ENCODE data around the gene EFNA1. TPM values are rescaled to one million over a fixed set of nuclear protein-coding genes. Genes with fewer than 3 reads are reported as not detected.

Gene EFNA1
- total and polyA plus RNA-seq, 2 of the 13 experiments (the other 11 are each of a cell fraction or from before 2014, with no cell fraction given), result 81.8 to 874 TPM

DNA sequence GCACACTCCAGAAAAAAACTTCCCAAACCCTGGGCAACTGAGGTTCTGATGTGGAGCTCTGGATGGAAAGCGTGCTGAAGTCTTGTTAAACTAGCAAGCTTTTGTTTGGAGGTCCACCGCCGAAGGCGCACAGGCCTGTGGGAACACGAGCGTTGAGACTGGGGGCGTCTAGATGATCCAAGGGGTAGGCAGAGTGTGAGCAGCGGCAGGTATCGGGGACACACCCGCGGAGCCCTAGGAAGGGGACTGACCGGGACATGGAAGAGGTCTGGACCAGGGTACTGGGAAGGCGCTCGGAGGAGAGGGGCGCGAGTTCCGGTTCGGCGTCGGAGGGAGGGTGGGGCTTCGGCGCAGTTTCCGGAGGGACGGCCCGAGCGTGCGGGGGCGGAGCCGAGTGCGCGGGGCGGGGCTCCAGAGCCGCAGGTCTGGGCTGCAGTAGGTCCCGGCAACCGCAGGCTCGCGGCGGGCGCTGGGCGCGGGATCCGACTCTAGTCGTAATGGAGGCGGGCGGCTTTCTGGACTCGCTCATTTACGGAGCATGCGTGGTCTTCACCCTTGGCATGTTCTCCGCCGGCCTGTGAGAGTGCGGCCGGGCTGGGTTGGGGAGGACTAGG is 7.8 kb downstream of the EFNA1 start, which contains the start of gene SLC50A1:
SLC50A1 (plus strand) TSS at position 438 of the 614 bp plus-strand sequence; CDS start at position 498, 60 bp downstream.
- CTCF ChIA-PET (ENCODE audit: low intra/inter-chr PET ratio, low total read pairs), result interaction anchor here (1.1 to 3.2 kb wide), 2 partner anchors 32 to 42 kb away, joined by 4 to 18 read pairs; no protein-coding TSS in a partner anchor
- no peak within 1 kb of the TSS for H2AFZ ChIP-seq (ENCODE audit: low read length)
- BruUV-seq (replicated peaks), result no TSS peak
- TF ChIP-seq ZNF335 (CRISPR knock-in tag; IDR thresholded peaks at IDR 0.05), result no peak
- no peak for TF ChIP-seq ZKSCAN5 (CRISPR knock-in tag; IDR thresholded peaks at IDR 0.05)
- TF ChIP-seq, protein P1, sequence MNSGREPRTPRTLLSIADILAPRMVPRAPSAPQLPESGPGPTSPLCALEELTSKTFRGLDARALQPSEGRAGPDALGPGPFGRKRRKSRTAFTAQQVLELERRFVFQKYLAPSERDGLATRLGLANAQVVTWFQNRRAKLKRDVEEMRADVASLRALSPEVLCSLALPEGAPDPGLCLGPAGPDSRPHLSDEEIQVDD (CRISPR knock-in tag; IDR thresholded peaks at IDR 0.05; ENCODE audit: borderline replicate concordance), result no peak; the same call in 1 of the 2 replicates
- TF ChIP-seq, protein P2, sequence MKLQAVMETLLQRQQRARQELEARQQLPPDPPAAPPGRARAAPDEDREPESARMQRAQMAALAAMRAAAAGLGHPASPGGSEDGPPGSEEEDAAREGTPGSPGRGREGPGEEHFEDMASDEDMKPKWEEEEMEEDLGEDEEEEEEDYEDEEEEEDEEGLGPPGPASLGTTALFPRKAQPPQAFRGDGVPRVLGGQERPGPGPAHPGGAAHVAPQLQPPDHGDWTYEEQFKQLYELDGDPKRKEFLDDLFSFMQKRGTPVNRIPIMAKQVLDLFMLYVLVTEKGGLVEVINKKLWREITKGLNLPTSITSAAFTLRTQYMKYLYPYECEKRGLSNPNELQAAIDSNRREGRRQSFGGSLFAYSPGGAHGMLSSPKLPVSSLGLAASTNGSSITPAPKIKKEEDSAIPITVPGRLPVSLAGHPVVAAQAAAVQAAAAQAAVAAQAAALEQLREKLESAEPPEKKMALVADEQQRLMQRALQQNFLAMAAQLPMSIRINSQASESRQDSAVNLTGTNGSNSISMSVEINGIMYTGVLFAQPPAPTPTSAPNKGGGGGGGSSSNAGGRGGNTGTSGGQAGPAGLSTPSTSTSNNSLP (IDR thresholded peaks at IDR 0.05; ENCODE audit: low read depth, low read length), result no peak
- peak; percentile 99 for TF ChIP-seq AKAP8 (CRISPR knock-in tag; IDR thresholded peaks at IDR 0.05)
- no peak for TF ChIP-seq ADNP (CRISPR knock-in tag; IDR thresholded peaks at IDR 0.05)
- peak; percentile 49 for TF ChIP-seq IKZF4 (CRISPR knock-in tag; IDR thresholded peaks at IDR 0.05; ENCODE audit: borderline replicate concordance, low read depth, not compliant biosample characterization)
- TF ChIP-seq, protein P3, sequence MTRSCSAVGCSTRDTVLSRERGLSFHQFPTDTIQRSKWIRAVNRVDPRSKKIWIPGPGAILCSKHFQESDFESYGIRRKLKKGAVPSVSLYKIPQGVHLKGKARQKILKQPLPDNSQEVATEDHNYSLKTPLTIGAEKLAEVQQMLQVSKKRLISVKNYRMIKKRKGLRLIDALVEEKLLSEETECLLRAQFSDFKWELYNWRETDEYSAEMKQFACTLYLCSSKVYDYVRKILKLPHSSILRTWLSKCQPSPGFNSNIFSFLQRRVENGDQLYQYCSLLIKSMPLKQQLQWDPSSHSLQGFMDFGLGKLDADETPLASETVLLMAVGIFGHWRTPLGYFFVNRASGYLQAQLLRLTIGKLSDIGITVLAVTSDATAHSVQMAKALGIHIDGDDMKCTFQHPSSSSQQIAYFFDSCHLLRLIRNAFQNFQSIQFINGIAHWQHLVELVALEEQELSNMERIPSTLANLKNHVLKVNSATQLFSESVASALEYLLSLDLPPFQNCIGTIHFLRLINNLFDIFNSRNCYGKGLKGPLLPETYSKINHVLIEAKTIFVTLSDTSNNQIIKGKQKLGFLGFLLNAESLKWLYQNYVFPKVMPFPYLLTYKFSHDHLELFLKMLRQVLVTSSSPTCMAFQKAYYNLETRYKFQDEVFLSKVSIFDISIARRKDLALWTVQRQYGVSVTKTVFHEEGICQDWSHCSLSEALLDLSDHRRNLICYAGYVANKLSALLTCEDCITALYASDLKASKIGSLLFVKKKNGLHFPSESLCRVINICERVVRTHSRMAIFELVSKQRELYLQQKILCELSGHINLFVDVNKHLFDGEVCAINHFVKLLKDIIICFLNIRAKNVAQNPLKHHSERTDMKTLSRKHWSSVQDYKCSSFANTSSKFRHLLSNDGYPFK (CRISPR knock-in tag; IDR thresholded peaks at IDR 0.05; ENCODE audit: borderline replicate concordance), result no peak; the same call in 1 of the 2 replicates
- TF ChIP-seq SALL2 (CRISPR knock-in tag; IDR thresholded peaks at IDR 0.05), result no peak
- no peak for TF ChIP-seq NR3C1 (CRISPR knock-in tag; IDR thresholded peaks at IDR 0.05)
- peak; percentile 73; the same call in 1 of the 2 replicates for TF ChIP-seq DNMT3B (CRISPR knock-in tag; conservative IDR thresholded peaks at IDR 0.05)
- peak; percentile 79; the same call in 1 of the 2 replicates for TF ChIP-seq MTA1 (CRISPR knock-in tag; IDR thresholded peaks at IDR 0.05; ENCODE audit: borderline replicate concordance)
- peak; percentile 75; the same call in 1 of the 2 replicates for TF ChIP-seq KLF11 (CRISPR knock-in tag; IDR thresholded peaks at IDR 0.05)
- TF ChIP-seq, protein P4, sequence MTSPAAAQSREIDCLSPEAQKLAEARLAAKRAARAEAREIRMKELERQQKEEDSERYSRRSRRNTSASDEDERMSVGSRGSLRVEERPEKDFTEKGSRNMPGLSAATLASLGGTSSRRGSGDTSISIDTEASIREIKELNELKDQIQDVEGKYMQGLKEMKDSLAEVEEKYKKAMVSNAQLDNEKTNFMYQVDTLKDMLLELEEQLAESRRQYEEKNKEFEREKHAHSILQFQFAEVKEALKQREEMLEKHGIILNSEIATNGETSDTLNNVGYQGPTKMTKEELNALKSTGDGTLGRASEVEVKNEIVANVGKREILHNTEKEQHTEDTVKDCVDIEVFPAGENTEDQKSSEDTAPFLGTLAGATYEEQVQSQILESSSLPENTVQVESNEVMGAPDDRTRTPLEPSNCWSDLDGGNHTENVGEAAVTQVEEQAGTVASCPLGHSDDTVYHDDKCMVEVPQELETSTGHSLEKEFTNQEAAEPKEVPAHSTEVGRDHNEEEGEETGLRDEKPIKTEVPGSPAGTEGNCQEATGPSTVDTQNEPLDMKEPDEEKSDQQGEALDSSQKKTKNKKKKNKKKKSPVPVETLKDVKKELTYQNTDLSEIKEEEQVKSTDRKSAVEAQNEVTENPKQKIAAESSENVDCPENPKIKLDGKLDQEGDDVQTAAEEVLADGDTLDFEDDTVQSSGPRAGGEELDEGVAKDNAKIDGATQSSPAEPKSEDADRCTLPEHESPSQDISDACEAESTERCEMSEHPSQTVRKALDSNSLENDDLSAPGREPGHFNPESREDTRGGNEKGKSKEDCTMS (CRISPR knock-in tag; conservative IDR thresholded peaks at IDR 0.05), result no peak
- TF ChIP-seq ERF (CRISPR knock-in tag; IDR thresholded peaks at IDR 0.05), result no peak; the same call in 1 of the 2 replicates
- peak; percentile 94; the same call in 1 of the 2 replicates for TF ChIP-seq GLI4 (CRISPR knock-in tag; IDR thresholded peaks at IDR 0.05; ENCODE audit: borderline replicate concordance)

More for the DNA sequence above, 7.8 kb downstream of the EFNA1 start, which contains the start of gene SLC50A1:
- ATAC-seq, result peak; percentile 81
- Histone ChIP-seq H3K9me3 (ENCODE audit: low read length) (no peaks in the 10 kb centered on the region), H3K27ac (ENCODE audit: extremely low read length, insufficient read depth, low read length) (peak within 1 kb of the TSS; percentile 89), H3K4me3 (replicated peaks in 1 of 3; ENCODE audit: insufficient read depth in 1 of 3, low read depth in 2 of 3, low read length in 3 of 3) (peak within 1 kb of the TSS; percentile 67 to 84 (median 79)), H3K27me3 (ENCODE audit: control insufficient read depth in 1 of 2, insufficient read depth in 2 of 2, low read length in 2 of 2) (no peaks in the 10 kb centered on the region; a peak in 1 of 5 replicates), H3K36me3 (replicated peaks in 1 of 2; ENCODE audit: control insufficient read depth in 1 of 2, insufficient read depth in 2 of 2, low read length in 2 of 2) (peaks cover 17 to 45% of the 10 kb centered on the region in 2 experiments), H3K4me1 (ENCODE audit: insufficient read depth, low read length) (peaks cover 83% of the 10 kb centered on the region), H3K9ac (ENCODE audit: insufficient read depth, low read depth, low read length) (peak within 1 kb of the TSS; percentile 78), H3K4me2 (ENCODE audit: low read depth, low read length) (peak within 1 kb of the TSS; percentile 89), H4K20me1 (ENCODE audit: insufficient read depth, low read length) (peaks cover 46% of the 10 kb centered on the region), H3K79me2 (ENCODE audit: insufficient read depth, low read length) (peaks cover 54% of the 10 kb centered on the region)
- intact Hi-C loops (cut with micrococcal nuclease; ENCODE audit: unreplicated experiment), result loop anchor here (1.0 kb wide), 2 partner anchors 8 to 41 kb away; partner anchors contain the start of gene EFNA1
- in situ Hi-C loops (cut with HindIII; ENCODE audit: extremely low pct_ligation_motif_present, low pct_unique_long_range_greater_than_20kb), result no loop called here
- FAIRE-seq, result peak; percentile 40
- 0% methylated on average over 15 of the region's 52 CpGs for WGBS (ENCODE audit: low lambda C conversion rate)
- DNase-seq (ENCODE audit: low spot score), result peak; percentile 86
- POLR2A ChIA-PET, result interaction anchor here (0.6 to 7.4 kb wide), 18 partner anchors 9 to 204 kb away, joined by 3 to 144 read pairs (median 3); partner anchors contain the start of genes CLK2, EFNA1, KRTCAP2 and THBS3

Measured in HepG2 (cell line).